ENCODE measurements around the gene GATB.

GRCh38 chr4:151709071-151709470 lies 51.7 kb downstream of the GATB start:
- TF ChIP-seq EZH2phosphoT487 (IDR thresholded peaks at IDR 0.05; ENCODE audit: insufficient read depth, low read depth) (no peak), EZH2 (IDR thresholded peaks at IDR 0.05; ENCODE audit: insufficient read depth, poor library complexity, severe bottlenecking) (no peak)

Data from GM23248 (cell line).